T-helper 17 cell (primary cell): ENCODE measurements around the gene CSRP2. TPM values are rescaled to one million over a fixed set of nuclear protein-coding genes. Genes with fewer than 3 reads are reported as not detected.
A peak's percentile ranks its signal among the peaks of the same experiment; 100 is the strongest.

Experiments used
- ATAC-seq: fragments of 150-1000 bp; cut with Tn5 transposase; 2 replicates; pipeline ENCODE4 v1.10.0; 2021; ENCODE audit warnings: mild to moderate bottlenecking, moderate library complexity
- DNase-seq, 3 donors: peaks; one replicate each; pipeline versions ENCODE4 v3.0.0 to v3.0.0-alpha.2; 2020 to 2021
- H3K9me3 ChIP-seq: one replicate; pipeline ENCODE4 v1.7.0; 2013; ENCODE audit warnings: low read length, mild to moderate bottlenecking; ENCODE audit not compliant: control insufficient read depth, poor library complexity, severe bottlenecking
- H3K27ac Mint-ChIP-seq: one replicate; pipeline ENCODE4 v1.8.0; 2022; ENCODE audit warnings: mild to moderate bottlenecking, moderate library complexity, mixed read lengths
- H3K27me3 Mint-ChIP-seq: one replicate; pipeline ENCODE4 v1.8.0; 2022; ENCODE audit warnings: mixed read lengths
- H3K36me3 Mint-ChIP-seq: one replicate; pipeline ENCODE4 v1.8.0; 2022; ENCODE audit warnings: low read depth, mixed read lengths
- H3K4me1 Mint-ChIP-seq: one replicate; pipeline ENCODE4 v1.8.0; 2022; ENCODE audit warnings: mild to moderate bottlenecking, mixed read lengths
- H3K4me3 Mint-ChIP-seq: one replicate; pipeline ENCODE4 v1.8.0; 2022; ENCODE audit warnings: mild to moderate bottlenecking, moderate library complexity, mixed read lengths
- total RNA-seq, 4 donors: library from RNA in 2 of 4; stranded (reverse) in 2 of 4; gene quantifications; one replicate each; pipeline ENCODE4 v1.2.3 and lab custom pipeline; 2022 to 2026

Gene CSRP2
- total RNA-seq, 2 donors from 2014 or later: not detected

GRCh38 chr12:76813972-76814371 is 64.8 kb downstream of the CSRP2 start:
- H3K4me3 Mint-ChIP-seq: peak overlapping the region; percentile 28
- no peaks in the 10 kb centered on the region for H3K27me3 Mint-ChIP-seq

GRCh38 chr12:76813265-76813664 is 65.6 kb downstream of the CSRP2 start:
- peaks cover 8% of the 10 kb centered on the region for H3K4me1 Mint-ChIP-seq
- DNase-seq (no peak), ATAC-seq (no peak)
- H3K4me3 Mint-ChIP-seq: no peak overlapping the region
- peak overlapping the region; percentile 71 for H3K27ac Mint-ChIP-seq
- H3K27me3 Mint-ChIP-seq: no peaks in the 10 kb centered on the region
- H3K9me3 ChIP-seq: no peaks in the 10 kb centered on the region
- peaks cover 10% of the 10 kb centered on the region for H3K36me3 Mint-ChIP-seq

More at GRCh38 chr12:76813972-76814371, 64.8 kb downstream of the CSRP2 start:
- peaks cover 12% of the 10 kb centered on the region for H3K36me3 Mint-ChIP-seq
- H3K4me1 Mint-ChIP-seq: peaks cover 11% of the 10 kb centered on the region
- DNase-seq (no peak), ATAC-seq (no peak)
- H3K27ac Mint-ChIP-seq: peak overlapping the region; percentile 71
- no peaks in the 10 kb centered on the region for H3K9me3 ChIP-seq

GRCh38 chr12:76811976-76812375 is 66.8 kb downstream of the CSRP2 start:
- Mint-ChIP-seq H3K27ac (no peak overlapping the region), H3K4me3 (no peak overlapping the region), H3K36me3 (peaks cover 10% of the 10 kb centered on the region), H3K4me1 (peaks cover 8% of the 10 kb centered on the region), H3K27me3 (no peaks in the 10 kb centered on the region)
- DNase-seq (no peak), ATAC-seq (no peak)
- H3K9me3 ChIP-seq: no peaks in the 10 kb centered on the region

- no peak overlapping the region for H3K27ac Mint-ChIP-seq
- ATAC-seq: no peak
Observed at GRCh38 chr12:76810671-76811419, 68.0 kb downstream of the CSRP2 start.

More at GRCh38 chr12:76810671-76811419, 68.0 kb downstream of the CSRP2 start:
- Mint-ChIP-seq H3K36me3 (peaks cover 10% of the 10 kb centered on the region), H3K4me3 (no peak overlapping the region), H3K27me3 (no peaks in the 10 kb centered on the region), H3K4me1 (peaks cover 8% of the 10 kb centered on the region)
- DNase-seq: no peak
- H3K9me3 ChIP-seq: no peaks in the 10 kb centered on the region

Other genes starting within 250 kb of the CSRP2 start
- gene ZDHHC17, start 114.9 kb downstream of the CSRP2 start, total RNA-seq: 10 to 100 TPM; 40.7 to 48.0 TPM
- gene E2F7, start 186.6 kb upstream of the CSRP2 start, total RNA-seq: under 1 TPM; 0.10 to 0.42 TPM